IMR-90 (cell line): ENCODE measurements around the gene LLGL1. TPM values are rescaled to one million over a fixed set of nuclear protein-coding genes. Genes with fewer than 3 reads are reported as not detected.

Experiments
- ATAC-seq: fragments of 200-7000 bp; cut with Tn5 transposase; 2 replicates; pipeline ENCODE4 v1.9.1; 2020; ENCODE audit warnings: low read depth, mild to moderate bottlenecking, moderate library complexity
- BruUV-seq: library from RNA; stranded (reverse); fragments of 400-500 nt; replicated peaks from 2 replicates; lab custom pipeline; 2021; lab: Mats Ljungman, UMichigan
- CTCF ChIA-PET: fragments of 300-600 bp; formaldehyde crosslinking; extraction: SDS; loops from one replicate; lab custom pipeline; 2021; ENCODE audit warnings: antibody characterized with exemption; lab: Yijun Ruan, JAX
- POLR2A ChIA-PET: fragments of 300-600 bp; sonication (Branson Sonifier 250); formaldehyde crosslinking; loops from one replicate; lab custom pipeline; 2022; ENCODE audit warnings: antibody characterized with exemption; ENCODE audit not compliant: unreplicated experiment; lab: Charles Lee
- DNase-seq: peaks from one replicate; pipeline ENCODE4 v3.0.0; 2013
- H2AFZ ChIP-seq: replicated peaks from 2 replicates; pipeline ENCODE3; 2013; ENCODE audit warnings: low read length, mild to moderate bottlenecking; ENCODE audit not compliant: poor library complexity
- H2AK5ac ChIP-seq: 2 replicates; pipeline ENCODE4 v1.6.1; 2013; ENCODE audit warnings: low read depth, low read length, inconsistent platforms
- H2AK9ac ChIP-seq: replicated peaks from 2 replicates; pipeline ENCODE3; 2013; ENCODE audit warnings: mild to moderate bottlenecking, low read depth, low read length, moderate library complexity; ENCODE audit not compliant: poor library complexity
- H2BK120ac ChIP-seq: 2 replicates; pipeline ENCODE4 v1.6.1; 2013; ENCODE audit warnings: low read depth, low read length, inconsistent platforms
- H2BK15ac ChIP-seq: 3 replicates; pipeline ENCODE4 v1.6.1; 2013; ENCODE audit warnings: low read depth, low read length, inconsistent platforms
- H2BK20ac ChIP-seq: 2 replicates; pipeline ENCODE4 v1.6.1; 2013; ENCODE audit warnings: low read depth, mild to moderate bottlenecking, inconsistent platforms, low read length, moderate library complexity
- H2BK5ac ChIP-seq: 2 replicates; pipeline ENCODE4 v1.6.1; 2013; ENCODE audit warnings: mild to moderate bottlenecking, low read depth, low read length, inconsistent platforms; ENCODE audit not compliant: poor library complexity, severe bottlenecking
- H3K14ac ChIP-seq: replicated peaks from 2 replicates; pipeline ENCODE4 v1.6.1; 2013; ENCODE audit warnings: low read depth, low read length, inconsistent platforms
- H3K18ac ChIP-seq: 2 replicates; pipeline ENCODE4 v1.6.1; 2013; ENCODE audit warnings: low read depth, low read length, control low read depth
- H3K23ac ChIP-seq: 2 replicates; pipeline ENCODE4 v1.6.1; 2013; ENCODE audit warnings: low read depth, low read length, inconsistent platforms
- H3K27ac ChIP-seq: 2 replicates; pipeline ENCODE4 v1.5.1; 2013; ENCODE audit warnings: mild to moderate bottlenecking, control low read depth, low read length; ENCODE audit not compliant: insufficient read depth
- H3K27me3 ChIP-seq: 2 replicates; pipeline ENCODE4 v1.6.1; 2013; ENCODE audit warnings: low read length; ENCODE audit not compliant: control insufficient read depth, insufficient read depth
- H3K36me3 ChIP-seq: 2 replicates; pipeline ENCODE4 v1.6.1; 2013; ENCODE audit warnings: low read length, mixed read lengths; ENCODE audit not compliant: control insufficient read depth, insufficient read depth
- H3K4ac ChIP-seq: 2 replicates; pipeline ENCODE4 v1.6.1; 2013; ENCODE audit warnings: low read depth, low read length, inconsistent platforms
- H3K4me1 ChIP-seq: 2 replicates; pipeline ENCODE4 v1.6.1; 2013; ENCODE audit warnings: low read length, mixed read lengths; ENCODE audit not compliant: control insufficient read depth, insufficient read depth
- H3K4me2 ChIP-seq: 2 replicates; pipeline ENCODE4 v1.6.1; 2013; ENCODE audit warnings: low read depth, mild to moderate bottlenecking, control low read depth, low read length, moderate library complexity
- H3K4me3 ChIP-seq: 2 replicates; pipeline ENCODE4 v1.5.1; 2013; ENCODE audit warnings: low read depth, mild to moderate bottlenecking, control low read depth, low read length, moderate library complexity; ENCODE audit not compliant: insufficient read depth
- H3K56ac ChIP-seq: 2 replicates; pipeline ENCODE4 v1.6.1; 2013; ENCODE audit warnings: low read length, inconsistent platforms; ENCODE audit not compliant: insufficient read depth; ENCODE audit errors: extremely low read depth
- H3K79me1 ChIP-seq, 2 experiments: 2 replicates each; pipeline ENCODE4 v1.6.1; 2013; ENCODE audit warnings: low read length in 2 of 2, inconsistent platforms in 1 of 2, low read depth in 1 of 2
- H3K9ac ChIP-seq: 2 replicates; pipeline ENCODE4 v1.6.1; 2013; ENCODE audit warnings: low read depth, low read length, control low read depth
- H3K9me1 ChIP-seq: 2 replicates; pipeline ENCODE4 v1.6.1; 2013; ENCODE audit warnings: low read length, inconsistent platforms; ENCODE audit not compliant: insufficient read depth
- H3K9me3 ChIP-seq: 2 replicates; pipeline ENCODE4 v1.6.1; 2013; ENCODE audit warnings: low read length; ENCODE audit not compliant: control insufficient read depth, insufficient read depth
- H4K20me1 ChIP-seq: 2 replicates; pipeline ENCODE4 v1.6.1; 2013; ENCODE audit warnings: low read length, inconsistent platforms; ENCODE audit not compliant: insufficient read depth
- H4K5ac ChIP-seq: 2 replicates; pipeline ENCODE4 v1.6.1; 2013; ENCODE audit warnings: mild to moderate bottlenecking, low read depth, low read length, control low read depth
- H4K8ac ChIP-seq, 2 experiments: 2 replicates each; pipeline ENCODE4 v1.6.1; 2013; ENCODE audit warnings: low read depth in 2 of 2, low read length in 2 of 2, control low read depth in 1 of 2, inconsistent platforms in 1 of 2
- H4K91ac ChIP-seq: 2 replicates; pipeline ENCODE4 v1.6.1; 2013; ENCODE audit warnings: low read depth, low read length, inconsistent platforms; ENCODE audit not compliant: insufficient read depth
- CEBPB ChIP-seq: IDR thresholded peaks from 2 replicates; pipeline ENCODE4 v1.6.1; 2012; ENCODE audit warnings: low read depth, low read length, improper control_type of control experiment
- CTCF ChIP-seq: conservative IDR thresholded peaks from 2 replicates; pipeline ENCODE4 v1.5.1; 2012; ENCODE audit warnings: mild to moderate bottlenecking, low read depth, low read length, improper control_type of control experiment
- FOS ChIP-seq: fragments of 150-350 bp; IDR thresholded peaks from 2 replicates; pipeline ENCODE4 v1.6.1; 2016; ENCODE audit warnings: low read depth, low read length
- MXI1 ChIP-seq: IDR thresholded peaks from 2 replicates; pipeline ENCODE4 v1.6.1; 2012; ENCODE audit warnings: low read depth, mild to moderate bottlenecking, low read length, moderate library complexity, borderline replicate concordance
- NFE2L2 ChIP-seq: fragments of 150-350 bp; IDR thresholded peaks from 2 replicates; pipeline ENCODE4 v1.6.1; 2016; ENCODE audit warnings: low read depth, mild to moderate bottlenecking, low read length
- POLR2A ChIP-seq: IDR thresholded peaks from 2 replicates; pipeline ENCODE4 v1.6.1; 2012; ENCODE audit warnings: mild to moderate bottlenecking, low read depth, low read length
- RAD21 ChIP-seq: IDR thresholded peaks from 2 replicates; pipeline ENCODE4 v1.6.1; 2012; ENCODE audit warnings: low read length, improper control_type of control experiment
- RFX5 ChIP-seq: IDR thresholded peaks from 2 replicates; pipeline ENCODE4 v1.8.0; 2012; ENCODE audit warnings: low read depth, mild to moderate bottlenecking, low read length, moderate library complexity
- SMC3 ChIP-seq: fragments of 150-350 bp; IDR thresholded peaks from 2 replicates; pipeline ENCODE4 v1.6.1; 2016; ENCODE audit warnings: low read depth, mild to moderate bottlenecking, antibody characterized with exemption, low read length, moderate library complexity
- USF2 ChIP-seq: fragments of 150-350 bp; IDR thresholded peaks from 2 replicates; pipeline ENCODE4 v1.6.1; 2017; ENCODE audit warnings: mild to moderate bottlenecking, antibody characterized with exemption, low read length, low read depth
- WGBS, 2 experiments: methylation state at CpG; one replicate each; pipeline versions ENCODE4 v1.1.5 to v1.1.7; 2013; ENCODE audit warnings: missing lambda C conversion rate in 2 of 2; ENCODE audit not compliant: insufficient read length in 1 of 2; ENCODE audit errors: extremely low coverage in 2 of 2; 5-methylcytosine and 5-hydroxymethylcytosine counted together
- dilution Hi-C: fragments of 300-500 bp; cut with HindIII; formaldehyde crosslinking; loops from one replicate; pipeline ENCODE4 v1.14.3; 2018; ENCODE audit warnings: low sequenced_read_pairs; ENCODE audit not compliant: unreplicated experiment
- in situ Hi-C: fragments of 300-500 bp; cut with MboI; formaldehyde crosslinking; loops from 3 replicates; pipeline ENCODE4 v1.14.3; 2019; ENCODE audit warnings: low sequenced_read_pairs, inconsistent platforms, mixed read lengths
- intact Hi-C: fragments of 100-400 bp; cut with micrococcal nuclease; formaldehyde crosslinking; loops from 2 replicates; pipeline ENCODE4 v1.10.0; 2022
- polyA plus RNA-seq, 3 experiments: library from polyadenylated mRNA; depleted of rRNA; stranded (reverse); fragments of >200 nt; gene quantifications; 2 replicates each; pipeline ENCODE4 v1.2.3, GENCODE V29; 2012; ENCODE audit warnings: low replicate concordance in 1 of 3
- total RNA-seq: library from RNA; depleted of rRNA; stranded (reverse); fragments of >200 nt; gene quantifications from 2 replicates; pipeline ENCODE4 v1.2.3, GENCODE V29; 2012

LLGL1 gene
- total and polyA plus RNA-seq, 2 of the 4 experiments (the other 2 are of a cell fraction) = 40.1 to 52.9 TPM

- Histone ChIP-seq H4K8ac (no peak overlapping the region), H2BK20ac (no peak overlapping the region), H3K4me2 (no peak overlapping the region), H3K9ac (no peak overlapping the region), H3K9me1 (peaks cover 36% of the 10 kb centered on the region), H2BK5ac (no peak overlapping the region), H2AK5ac (no peak overlapping the region), H3K9me3 (no peaks in the 10 kb centered on the region), H3K4me1 (peaks cover 24% of the 10 kb centered on the region), H4K20me1 (peaks cover 93% of the 10 kb centered on the region), H2AFZ (no peak overlapping the region), H3K23ac (no peak overlapping the region), H3K27ac (no peak overlapping the region), H3K56ac (no peak overlapping the region), H2BK120ac (no peak overlapping the region), H3K18ac (no peak overlapping the region), H2BK15ac (no peak overlapping the region), H3K36me3 (peaks cover 55% of the 10 kb centered on the region), H4K91ac (no peak overlapping the region), H3K4ac (no peak overlapping the region), H3K27me3 (no peaks in the 10 kb centered on the region), H3K4me3 (no peak overlapping the region), H4K5ac (no peak overlapping the region), H3K14ac (no peak overlapping the region), H3K79me1 (peaks cover 42 to 88% of the 10 kb centered on the region in 2 experiments), H2AK9ac (no peak overlapping the region)
- ATAC-seq = no peak
- TF ChIP-seq RAD21 (no peak), POLR2A (no peak), RFX5 (no peak), FOS (no peak), CTCF (no peak), USF2 (no peak), NFE2L2 (no peak), CEBPB (no peak), SMC3 (no peak), MXI1 (no peak)
- no TSS peak for BruUV-seq
- DNase-seq = no peak
- ChIA-PET POLR2A (no interaction called here), CTCF (no interaction called here)
- dilution Hi-C loops = no loop called here
- intact Hi-C loops = no loop called here
- WGBS, 2 experiments = no CpG with 5 or more reads among the region's 4 CpGs
- in situ Hi-C loops = no loop called here
These were observed 31.0 kb upstream of the LLGL1 start for GRCh38 chr17:18194394-18194793.
